HG03175 (cell line): ENCODE data around the gene GRIA4.

Source experiments
- ATAC-seq: cut with Tn5 transposase; IDR thresholded peaks from one replicate; pipeline ENCODE4 v1.9.1; 2021; ENCODE audit warnings: mild to moderate bottlenecking, moderate library complexity; ENCODE audit not compliant: unreplicated experiment

The GRIA4 gene

GRCh38 chr11:105609832-105610781 lies at the start of gene GRIA4:
Gene GRIA4 (plus strand): TSS chr11:105610073. CDS start chr11:105610998, 925 bp downstream.
- ATAC-seq, result no peak

- no peak for ATAC-seq
These were observed 36.8 kb upstream of the GRIA4 start for GRCh38 chr11:105573091-105573490.

GRCh38 chr11:105574974-105575373 lies 34.9 kb upstream of the GRIA4 start:
- no peak for ATAC-seq

- ATAC-seq, result no peak
These were observed 32.2 kb upstream of the GRIA4 start for GRCh38 chr11:105577641-105578040.

GRCh38 chr11:105579111-105579510 lies 30.8 kb upstream of the GRIA4 start:
- no peak for ATAC-seq

- no peak for ATAC-seq
These were observed 27.4 kb upstream of the GRIA4 start for GRCh38 chr11:105582497-105582896.

- no peak for ATAC-seq
These were observed 21.9 kb upstream of the GRIA4 start for GRCh38 chr11:105588001-105588400.

- ATAC-seq, result no peak
These were observed 20.5 kb upstream of the GRIA4 start for GRCh38 chr11:105589346-105589745.

- no peak for ATAC-seq
These were observed 17.8 kb upstream of the GRIA4 start for GRCh38 chr11:105592035-105592434.

GRCh38 chr11:105598371-105598770 lies 11.5 kb upstream of the GRIA4 start:
- no peak for ATAC-seq

- ATAC-seq, result no peak
These were observed 6.7 kb upstream of the GRIA4 start for GRCh38 chr11:105603156-105603555.

- ATAC-seq, result peak; percentile 67
These were observed 512 bp upstream of the GRIA4 start for GRCh38 chr11:105609341-105609781.

- ATAC-seq, result no peak
These were observed 1.1 kb downstream of the GRIA4 start for GRCh38 chr11:105610871-105611571.

- ATAC-seq, result no peak
These were observed 1.9 kb downstream of the GRIA4 start for GRCh38 chr11:105611572-105612441.

GRCh38 chr11:105612771-105613170 lies 2.9 kb downstream of the GRIA4 start:
- ATAC-seq, result no peak

GRCh38 chr11:105613183-105613582 lies 3.3 kb downstream of the GRIA4 start:
- ATAC-seq, result no peak

- no peak for ATAC-seq
These were observed 8.6 kb downstream of the GRIA4 start for GRCh38 chr11:105618343-105618955.

GRCh38 chr11:105619556-105619955 lies 9.7 kb downstream of the GRIA4 start:
- ATAC-seq, result no peak

GRCh38 chr11:105622016-105622415 lies 12.1 kb downstream of the GRIA4 start:
- ATAC-seq, result no peak

GRCh38 chr11:105632316-105632715 lies 22.4 kb downstream of the GRIA4 start:
- ATAC-seq, result no peak
